HG03439 (cell line): ENCODE results near the gene DYRK1A.
A peak's percentile ranks its signal among the peaks of the same experiment; 100 is the strongest.

Experiments used
- ATAC-seq: cut with Tn5 transposase; IDR thresholded peaks from one replicate; pipeline ENCODE4 v1.9.1; 2021; ENCODE audit warnings: mild to moderate bottlenecking, moderate library complexity; ENCODE audit not compliant: unreplicated experiment

The DYRK1A gene

GRCh38 chr21:37447288-37447936, 80.8 kb downstream of the DYRK1A start:
- ATAC-seq = no peak

DNA sequence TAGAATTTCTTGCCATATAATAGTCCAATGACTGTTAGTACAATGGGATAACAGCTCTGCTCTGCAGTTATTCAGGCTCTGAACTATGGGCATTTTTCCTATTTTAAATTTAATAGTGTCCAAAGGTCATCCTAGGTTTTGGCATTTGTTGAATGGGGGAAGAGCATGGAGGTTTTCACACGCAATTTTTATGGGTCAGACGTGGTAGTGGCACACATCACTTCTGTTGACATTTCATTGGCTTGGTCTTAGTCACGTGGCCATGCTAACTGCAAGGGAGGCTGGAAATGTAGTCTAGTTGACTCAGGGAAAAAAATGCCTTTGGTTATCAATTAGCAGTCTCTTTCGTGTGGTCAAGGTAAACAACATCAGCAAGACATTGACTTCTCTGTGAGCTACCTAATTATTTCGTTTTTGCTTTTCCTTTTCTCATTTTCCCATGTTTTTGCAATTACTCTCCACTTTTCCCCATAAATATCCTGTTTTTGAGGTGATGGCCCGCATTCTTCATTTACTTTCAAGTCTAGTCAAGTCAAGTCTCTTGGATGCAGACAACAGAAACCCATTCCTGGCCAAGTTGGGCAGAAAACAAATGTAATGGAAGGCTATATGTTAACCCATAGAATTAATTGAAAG, 82.8 kb downstream of the DYRK1A start:
- no peak for ATAC-seq

DNA sequence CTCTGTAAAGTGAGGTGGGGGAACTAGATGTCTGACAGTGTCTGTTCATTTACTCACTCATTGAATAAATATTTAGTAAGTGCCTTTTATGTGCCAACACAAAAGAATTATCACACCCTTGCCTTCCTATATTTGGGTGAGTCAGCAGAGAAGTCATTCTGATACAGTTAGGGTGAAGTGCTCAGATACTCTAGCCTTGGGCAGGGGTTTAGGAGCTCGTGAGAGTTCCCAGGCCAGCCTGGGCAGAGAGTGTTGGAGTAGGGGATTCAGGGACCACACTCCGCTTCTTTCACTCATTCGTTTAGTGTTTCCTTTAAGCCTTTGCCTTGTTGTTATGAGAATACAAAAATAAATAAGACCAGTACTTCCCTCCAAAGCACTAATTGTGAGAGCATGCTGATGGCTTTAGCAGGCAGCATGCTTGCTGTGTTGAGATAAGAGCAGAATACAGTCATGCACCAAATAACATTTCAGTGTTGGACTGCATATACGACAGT, 83.9 kb downstream of the DYRK1A start:
- ATAC-seq = no peak

GRCh38 chr21:37451446-37451845, 84.9 kb downstream of the DYRK1A start:
- no peak for ATAC-seq

GRCh38 chr21:37452227-37452626, 85.7 kb downstream of the DYRK1A start:
- ATAC-seq = no peak

GRCh38 chr21:37453350-37453749, 86.8 kb downstream of the DYRK1A start:
- ATAC-seq = no peak

DNA sequence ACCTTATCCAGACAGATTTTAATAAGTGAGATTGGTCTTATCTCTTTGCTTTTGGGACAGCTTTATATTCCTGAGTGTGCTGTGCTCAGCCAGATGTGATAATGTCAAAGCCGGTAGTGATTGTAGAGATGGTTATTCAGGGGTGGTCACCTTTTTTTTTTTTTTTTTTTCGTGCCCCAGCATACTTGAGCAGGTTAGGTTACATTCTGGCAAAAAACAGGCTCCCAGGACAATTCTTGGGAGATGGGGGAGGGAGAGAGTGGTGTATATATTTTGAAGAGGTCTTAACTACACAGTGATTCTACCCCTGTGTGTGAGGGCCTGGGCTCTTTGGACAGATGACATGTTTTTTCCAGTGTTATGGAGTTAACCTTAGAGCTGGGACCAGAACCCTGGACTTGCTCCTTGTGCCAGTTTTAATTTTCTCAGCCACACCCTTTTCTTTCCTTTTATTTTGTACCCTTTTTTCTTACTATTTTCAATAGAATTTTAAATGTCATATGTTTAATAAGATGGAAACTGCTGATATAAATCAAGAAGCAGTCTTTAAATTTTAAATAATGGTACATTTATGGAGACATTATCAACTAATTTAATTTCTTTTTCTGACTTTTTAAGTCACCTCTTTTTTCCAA, 88.4 kb downstream of the DYRK1A start:
- ATAC-seq = no peak

- ATAC-seq = no peak
Measured at GRCh38 chr21:37455504-37455911, 88.9 kb downstream of the DYRK1A start.

GRCh38 chr21:37458669-37459276, 92.2 kb downstream of the DYRK1A start:
- no peak for ATAC-seq

GRCh38 chr21:37459575-37459974, 93.0 kb downstream of the DYRK1A start:
- no peak for ATAC-seq

- no peak for ATAC-seq
Measured at GRCh38 chr21:37460196-37460595, 93.6 kb downstream of the DYRK1A start.

GRCh38 chr21:37461479-37461878, 94.9 kb downstream of the DYRK1A start:
- ATAC-seq = no peak

DNA sequence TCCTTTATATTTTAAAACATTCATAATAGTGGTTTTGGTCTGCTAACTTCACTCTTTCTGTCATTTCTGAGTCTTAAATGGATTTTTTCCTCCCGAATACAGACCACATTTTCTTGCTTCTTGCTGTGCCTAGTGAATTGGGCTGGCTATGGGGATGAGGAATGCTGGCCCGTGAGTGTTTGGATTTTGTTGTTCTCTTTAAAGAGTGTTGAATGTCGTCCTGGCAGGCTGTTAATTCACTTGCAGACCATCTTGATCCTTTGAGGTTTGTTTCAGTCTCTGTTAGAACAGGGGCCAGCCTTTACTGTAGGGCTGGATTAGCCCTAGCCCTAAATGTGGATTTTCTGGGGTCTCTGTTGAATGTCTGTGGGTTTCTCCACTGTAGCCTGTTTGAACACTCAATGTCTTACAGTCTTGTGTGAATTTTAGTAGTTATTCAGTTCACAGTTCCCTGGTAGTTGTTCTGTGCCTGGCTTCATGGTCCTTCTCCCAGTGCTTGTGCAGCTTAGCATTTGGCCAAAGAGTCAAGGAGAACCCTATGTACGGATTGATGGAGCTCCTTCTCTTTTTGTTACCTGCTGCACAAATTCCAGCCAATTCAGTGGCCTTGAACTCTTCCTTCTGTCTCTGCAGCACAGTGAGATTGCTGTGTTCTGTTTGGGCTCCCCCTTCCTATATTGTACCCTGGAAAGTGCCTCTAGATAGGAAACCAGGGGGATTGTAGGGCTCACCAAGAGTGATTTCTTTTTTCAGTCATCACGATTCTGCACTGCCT, 95.7 kb downstream of the DYRK1A start:
- no peak for ATAC-seq

DNA sequence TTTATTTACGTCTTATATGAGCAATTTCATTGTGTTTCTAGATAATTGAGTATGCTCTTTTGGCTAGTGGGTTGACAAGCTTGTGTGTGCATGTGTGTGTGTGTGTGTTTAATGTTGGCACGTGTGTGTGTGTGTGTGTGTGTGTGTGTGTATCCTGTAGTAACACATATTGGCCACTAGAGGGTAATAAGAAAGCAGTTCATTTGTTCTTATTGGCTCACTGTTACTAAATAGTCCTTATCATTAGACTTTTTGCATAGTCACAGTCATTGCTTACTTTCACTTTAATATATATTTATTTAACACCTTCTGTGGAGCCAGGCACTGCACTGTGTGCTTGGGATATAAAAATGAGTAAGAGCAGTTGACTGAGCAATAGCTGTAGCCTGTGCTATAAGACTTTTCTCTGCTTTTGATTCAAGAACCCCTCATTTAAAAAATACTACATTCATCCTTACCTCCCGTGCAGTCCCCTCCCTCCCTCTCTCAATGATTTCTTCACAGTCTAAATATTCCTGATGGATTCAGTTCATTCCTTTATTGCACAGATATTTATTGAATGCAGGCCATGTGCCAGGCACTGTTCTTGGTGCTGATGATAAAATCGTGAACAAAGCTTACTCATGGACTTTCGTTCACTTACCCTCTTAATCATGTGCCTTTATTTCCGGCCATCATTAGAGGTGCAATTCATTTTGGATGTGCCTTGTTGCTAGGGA, 96.7 kb downstream of the DYRK1A start:
- ATAC-seq = peak; percentile 41

GRCh38 chr21:37467082-37467481, 100.5 kb downstream of the DYRK1A start:
- no peak for ATAC-seq

DNA sequence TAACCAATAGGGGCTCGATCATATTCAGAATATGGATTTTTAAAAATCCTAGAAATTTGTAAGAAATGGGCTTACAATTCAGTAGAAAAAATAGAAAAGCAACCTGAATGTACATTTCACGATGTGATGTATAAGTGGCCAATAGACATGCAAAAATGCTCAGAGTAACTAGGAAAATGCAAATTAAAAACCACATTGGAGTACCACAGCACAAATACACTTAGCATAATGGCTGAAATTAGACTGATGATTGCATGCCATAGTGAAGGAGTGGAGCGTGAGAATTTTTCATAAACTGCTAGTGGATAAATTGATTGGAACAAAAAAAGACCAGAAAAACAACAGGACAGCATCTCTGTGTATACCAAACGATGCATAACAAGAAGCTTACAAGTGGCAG, 102.3 kb downstream of the DYRK1A start:
- no peak for ATAC-seq

GRCh38 chr21:37469441-37469840, 102.9 kb downstream of the DYRK1A start:
- no peak for ATAC-seq

DNA sequence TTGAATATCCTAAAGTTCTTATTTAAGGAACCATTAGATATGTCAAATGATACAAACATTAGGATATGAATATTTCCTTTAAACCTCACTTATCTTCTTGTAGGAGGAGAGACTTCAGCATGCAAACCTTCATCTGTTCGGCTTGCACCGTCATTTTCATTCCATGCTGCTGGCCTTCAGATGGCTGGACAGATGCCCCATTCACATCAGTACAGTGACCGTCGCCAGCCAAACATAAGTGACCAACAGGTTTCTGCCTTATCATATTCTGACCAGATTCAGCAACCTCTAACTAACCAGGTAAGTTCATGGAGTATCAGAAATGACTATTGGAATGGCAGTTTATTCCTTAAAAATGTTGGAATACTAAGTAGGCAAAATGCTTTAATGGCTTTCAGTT, 106.0 kb downstream of the DYRK1A start:
- no peak for ATAC-seq

GRCh38 chr21:37473491-37473890, 106.9 kb downstream of the DYRK1A start:
- no peak for ATAC-seq

- ATAC-seq = no peak
Measured at GRCh38 chr21:37474342-37474741, 107.8 kb downstream of the DYRK1A start.
